Measurements from ENCODE around the gene SEH1L. TPM values are rescaled to one million over a fixed set of nuclear protein-coding genes. Genes with fewer than 3 reads are reported as not detected.

SEH1L gene
- total RNA-seq, 6 donors from 2014 or later, result 18.4 to 49.7 (median 38.2) TPM

DNA sequence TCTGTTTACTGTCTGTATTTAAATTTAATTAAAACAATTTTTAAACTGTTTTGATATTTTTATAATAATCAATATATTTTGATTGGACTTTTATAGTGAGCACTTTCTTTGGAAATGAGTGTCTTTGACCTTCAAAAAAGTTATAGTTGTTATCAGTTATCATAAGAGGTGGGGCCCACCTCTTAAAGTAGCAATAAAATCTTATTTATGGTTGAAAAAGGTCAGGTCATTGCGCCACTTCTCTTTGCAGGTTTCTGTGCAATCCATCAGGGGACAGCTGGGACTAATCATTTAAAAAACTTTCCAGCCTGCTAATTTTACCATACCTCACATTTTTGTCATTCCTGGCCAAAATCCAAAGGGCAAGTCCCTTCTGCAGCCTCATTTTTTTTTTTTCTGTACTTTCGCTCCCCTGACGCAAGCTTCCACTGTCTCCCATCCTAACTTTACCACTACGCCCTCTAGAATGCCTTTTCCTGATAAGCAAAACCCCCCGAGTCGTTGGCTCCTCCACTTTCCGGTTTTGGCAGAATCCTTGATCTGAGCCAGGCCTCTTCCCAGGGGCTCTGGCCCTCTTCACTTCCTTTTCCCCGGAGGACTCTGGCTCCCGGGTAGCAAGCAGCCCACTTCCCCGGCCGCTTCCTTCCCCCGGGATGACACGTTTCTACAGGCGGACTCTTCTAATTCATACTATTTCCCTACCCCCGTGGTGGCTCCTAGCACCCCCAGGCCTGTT, 1.1 kb upstream of the SEH1L start:
- ATAC-seq (ENCODE audit: low FRiP score in 2 of 2) (peak; percentile 1 to 3), DNase-seq (peak in 1 of 2 donors; percentile 55)
- peaks cover 13 to 33% (median 20%) of the 10 kb centered on the region in 4 donors for H3K4me1 ChIP-seq

DNA sequence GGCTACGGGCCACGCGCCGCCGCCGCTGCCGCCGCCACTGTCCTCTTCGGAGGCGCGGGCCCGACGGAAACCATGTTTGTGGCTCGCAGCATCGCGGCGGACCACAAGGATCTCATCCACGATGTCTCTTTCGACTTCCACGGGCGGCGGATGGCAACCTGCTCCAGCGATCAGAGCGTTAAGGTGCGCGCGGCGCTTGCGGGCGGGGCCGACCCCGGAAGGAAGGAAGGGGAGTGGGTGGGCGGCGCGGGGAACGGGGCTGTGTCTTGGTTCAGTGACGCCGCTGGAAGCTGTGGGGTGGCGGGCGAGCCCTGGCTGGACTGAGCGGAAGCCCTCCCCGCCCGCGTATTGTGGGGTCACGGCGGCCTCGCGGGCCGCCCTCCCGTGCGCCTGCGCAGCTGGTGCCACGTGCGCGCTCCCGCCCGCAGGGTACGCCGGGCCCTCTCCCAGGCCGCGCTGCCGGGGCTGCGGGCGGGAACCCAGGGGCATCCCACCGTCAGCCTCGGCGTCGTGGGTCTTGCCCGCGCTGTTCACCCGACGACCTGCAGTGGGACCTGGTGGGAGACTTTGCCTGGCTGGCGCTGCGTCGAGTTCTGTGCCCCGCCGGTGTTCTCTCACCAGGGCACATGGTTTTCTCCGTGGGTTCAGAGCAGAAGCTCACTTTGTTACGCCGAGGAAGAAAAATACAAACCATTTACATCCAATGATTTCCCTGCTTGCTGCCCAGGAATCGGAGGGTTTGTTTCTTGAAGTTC, 416 bp downstream of the SEH1L start:
- peak overlapping the region; percentile 2 to 84 (median 66) for H3K4me3 ChIP-seq
- DNase-seq (peak; percentile 97 to 99), ATAC-seq (ENCODE audit: low FRiP score in 2 of 2) (peak; percentile 93)
- H3K9me3 ChIP-seq, result no peaks in the 10 kb centered on the region
- WGBS, 2 donors, result 6% methylated on average over 8 to 10 of the region's 81 CpGs
- H3K27ac ChIP-seq, result peak overlapping the region; percentile 93 to 95 (median 94)
- TF ChIP-seq POLR2AphosphoS5 (IDR thresholded peaks at IDR 0.05) (peak; percentile 81 to 86), EP300 (IDR thresholded peaks at IDR 0.05) (peak in 2 of 4 donors; percentile 8 to 43), POLR2A (IDR thresholded peaks at IDR 0.05) (peak in 3 of 4 donors; percentile 51 to 85 (median 80))
- TF ChIP-seq, protein P1, sequence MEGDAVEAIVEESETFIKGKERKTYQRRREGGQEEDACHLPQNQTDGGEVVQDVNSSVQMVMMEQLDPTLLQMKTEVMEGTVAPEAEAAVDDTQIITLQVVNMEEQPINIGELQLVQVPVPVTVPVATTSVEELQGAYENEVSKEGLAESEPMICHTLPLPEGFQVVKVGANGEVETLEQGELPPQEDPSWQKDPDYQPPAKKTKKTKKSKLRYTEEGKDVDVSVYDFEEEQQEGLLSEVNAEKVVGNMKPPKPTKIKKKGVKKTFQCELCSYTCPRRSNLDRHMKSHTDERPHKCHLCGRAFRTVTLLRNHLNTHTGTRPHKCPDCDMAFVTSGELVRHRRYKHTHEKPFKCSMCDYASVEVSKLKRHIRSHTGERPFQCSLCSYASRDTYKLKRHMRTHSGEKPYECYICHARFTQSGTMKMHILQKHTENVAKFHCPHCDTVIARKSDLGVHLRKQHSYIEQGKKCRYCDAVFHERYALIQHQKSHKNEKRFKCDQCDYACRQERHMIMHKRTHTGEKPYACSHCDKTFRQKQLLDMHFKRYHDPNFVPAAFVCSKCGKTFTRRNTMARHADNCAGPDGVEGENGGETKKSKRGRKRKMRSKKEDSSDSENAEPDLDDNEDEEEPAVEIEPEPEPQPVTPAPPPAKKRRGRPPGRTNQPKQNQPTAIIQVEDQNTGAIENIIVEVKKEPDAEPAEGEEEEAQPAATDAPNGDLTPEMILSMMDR (IDR thresholded peaks at IDR 0.05), result peak in 1 of 6 experiments; percentile 24
- peaks cover 13 to 33% (median 20%) of the 10 kb centered on the region in 4 donors for H3K4me1 ChIP-seq
- H3K27me3 ChIP-seq, result no peaks in the 10 kb centered on the region
- peaks cover 0 to 3% (median 0%) of the 10 kb centered on the region in 4 donors for H3K36me3 ChIP-seq

More for the DNA sequence above, 1.1 kb upstream of the SEH1L start:
- TF ChIP-seq POLR2A (IDR thresholded peaks at IDR 0.05) (no peak), POLR2AphosphoS5 (IDR thresholded peaks at IDR 0.05) (peak in 1 of 2 donors; percentile 36), EP300 (IDR thresholded peaks at IDR 0.05) (peak in 1 of 4 donors; percentile 2)
- Histone ChIP-seq H3K36me3 (no peaks in the 10 kb centered on the region), H3K27ac (peak overlapping the region; percentile 93 to 95 (median 94)), H3K9me3 (no peaks in the 10 kb centered on the region), H3K4me3 (peak overlapping the region; percentile 42 to 84 (median 66)), H3K27me3 (no peaks in the 10 kb centered on the region)
- WGBS, 2 donors, result 2 to 4% methylated on average over 15 of the region's 15 CpGs

DNA sequence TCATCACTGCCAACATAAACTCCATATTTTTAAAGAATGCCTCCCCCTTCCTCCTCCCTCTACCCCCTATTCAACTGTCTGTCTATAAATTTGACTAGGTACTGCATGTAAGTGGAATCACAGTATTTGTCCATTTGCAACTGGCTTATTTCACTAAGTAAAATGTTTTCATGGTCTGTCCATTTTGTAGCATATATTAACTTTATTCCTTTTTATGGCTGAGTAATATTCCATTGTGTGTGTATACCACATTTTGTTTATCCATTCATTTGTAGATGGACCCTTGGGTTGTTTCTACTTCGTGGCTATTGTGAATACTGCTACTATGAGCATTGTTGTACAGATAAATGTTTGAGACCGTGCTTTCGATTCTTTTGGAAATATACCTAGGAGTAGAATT, 10.7 kb downstream of the SEH1L start:
- Histone ChIP-seq H3K27me3 (no peaks in the 10 kb centered on the region), H3K36me3 (peaks cover 0 to 51% (median 11%) of the 10 kb centered on the region in 4 donors), H3K4me1 (no peaks in the 10 kb centered on the region), H3K9me3 (no peaks in the 10 kb centered on the region), H3K27ac (no peak overlapping the region), H3K4me3 (no peak overlapping the region)
- 78 to 95% methylated on average over 3 of the region's 3 CpGs for WGBS, 2 donors
- DNase-seq (no peak), ATAC-seq (ENCODE audit: low FRiP score in 2 of 2) (no peak)
- TF ChIP-seq, protein P1 (IDR thresholded peaks at IDR 0.05), result no peak
- no peak for TF ChIP-seq POLR2AphosphoS5 (IDR thresholded peaks at IDR 0.05)
- TF ChIP-seq POLR2A (IDR thresholded peaks at IDR 0.05), result no peak

DNA sequence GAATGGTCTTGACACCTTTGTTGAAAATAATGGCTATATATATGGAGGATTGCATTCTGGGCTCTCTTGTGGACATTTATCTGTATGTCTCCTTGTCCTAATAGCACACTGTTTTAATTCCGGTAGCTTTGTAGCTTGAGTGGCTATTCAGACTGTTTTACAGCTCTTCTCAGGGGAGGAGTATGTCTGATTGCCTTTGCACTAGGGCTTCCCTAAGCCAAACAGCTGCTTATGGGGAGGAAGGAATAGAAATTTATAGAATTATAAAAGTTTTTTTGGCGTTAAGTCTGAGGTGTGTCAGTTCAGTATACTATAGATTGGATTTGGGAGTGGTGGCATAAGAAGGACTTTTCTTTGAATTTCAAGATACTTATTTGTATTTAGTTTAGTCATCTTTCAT, 12.6 kb downstream of the SEH1L start:
- TF ChIP-seq EP300 (IDR thresholded peaks at IDR 0.05) (no peak), POLR2A (IDR thresholded peaks at IDR 0.05) (no peak), POLR2AphosphoS5 (IDR thresholded peaks at IDR 0.05) (no peak)
- TF ChIP-seq, protein P1 (IDR thresholded peaks at IDR 0.05), result no peak
- Histone ChIP-seq H3K27me3 (no peaks in the 10 kb centered on the region), H3K4me1 (no peaks in the 10 kb centered on the region), H3K27ac (no peak overlapping the region), H3K4me3 (no peak overlapping the region), H3K36me3 (peaks cover 0 to 62% (median 14%) of the 10 kb centered on the region in 4 donors), H3K9me3 (no peaks in the 10 kb centered on the region)
- DNase-seq (no peak), ATAC-seq (ENCODE audit: low FRiP score in 2 of 2) (no peak)
- WGBS, 2 donors, result 83 to 87% methylated on average over 2 of the region's 2 CpGs

DNA sequence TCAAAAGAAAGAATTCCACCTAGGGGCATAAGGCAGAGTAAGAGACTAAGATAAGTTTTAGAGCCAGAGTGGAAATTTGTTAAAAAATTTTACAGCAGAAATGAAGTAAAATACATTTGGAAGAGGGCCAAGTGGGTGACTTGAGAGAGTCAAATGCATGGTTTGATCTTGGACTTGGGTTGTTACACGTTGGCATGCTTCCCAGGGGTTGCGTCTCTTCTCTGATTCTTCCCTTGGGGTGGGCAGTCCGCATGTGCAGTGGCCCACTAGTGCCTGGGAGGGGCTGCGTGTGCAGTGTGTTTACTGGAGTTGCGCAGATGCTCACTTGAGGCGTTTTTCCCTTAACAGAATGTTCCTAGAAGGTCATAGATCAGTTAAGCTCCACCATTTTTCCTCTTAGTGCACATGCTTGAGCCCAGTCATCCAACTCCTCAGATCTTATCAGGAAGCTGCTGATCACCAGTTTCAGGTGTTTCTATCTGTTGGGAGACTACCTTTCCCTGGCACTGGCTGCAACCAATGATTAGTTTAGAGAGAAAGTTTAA, 13.1 kb downstream of the SEH1L start:
- Histone ChIP-seq H3K27ac (no peak overlapping the region), H3K4me1 (no peaks in the 10 kb centered on the region), H3K27me3 (no peaks in the 10 kb centered on the region), H3K36me3 (peaks cover 0 to 60% (median 12%) of the 10 kb centered on the region in 4 donors), H3K4me3 (no peak overlapping the region), H3K9me3 (no peaks in the 10 kb centered on the region)
- TF ChIP-seq, protein P1 (IDR thresholded peaks at IDR 0.05), result no peak
- TF ChIP-seq POLR2AphosphoS5 (IDR thresholded peaks at IDR 0.05) (no peak), EP300 (IDR thresholded peaks at IDR 0.05) (no peak), POLR2A (IDR thresholded peaks at IDR 0.05) (no peak)
- 61 to 76% methylated on average over 4 to 6 of the region's 6 CpGs for WGBS, 2 donors
- DNase-seq (no peak), ATAC-seq (ENCODE audit: low FRiP score in 2 of 2) (no peak)

Data from upper lobe of left lung (tissue), 6 donors.